HEK293 (cell line): Measurements from ENCODE around the gene PPP1R3F.

ENCODE experiments used
- GLIS2 ChIP-seq: fragments of 450-650 bp; formaldehyde crosslinking; IDR thresholded peaks from 2 replicates; pipeline ENCODE4 v1.5.1; 2016; ENCODE audit warnings: missing biosample characterization, missing genetic modification characterization
- REST ChIP-seq: fragments of 450-650 bp; formaldehyde crosslinking; IDR thresholded peaks from 2 replicates; pipeline ENCODE4 v1.5.1; 2016; ENCODE audit warnings: missing biosample characterization, missing genetic modification characterization
- SP2 ChIP-seq: fragments of 450-650 bp; formaldehyde crosslinking; IDR thresholded peaks from 2 replicates; pipeline ENCODE4 v1.5.1; 2016; ENCODE audit warnings: missing biosample characterization, missing genetic modification characterization
- TCF7L2 ChIP-seq: IDR thresholded peaks from 2 replicates; pipeline ENCODE4 v1.6.1; 2011; ENCODE audit warnings: low read depth, mild to moderate bottlenecking, inconsistent platforms, low read length, moderate library complexity, borderline replicate concordance
- YY2 ChIP-seq: fragments of 450-650 bp; formaldehyde crosslinking; IDR thresholded peaks from 2 replicates; pipeline ENCODE4 v1.5.1; 2016; ENCODE audit warnings: missing biosample characterization, missing genetic modification characterization
- ZBTB17 ChIP-seq: fragments of 450-650 bp; formaldehyde crosslinking; IDR thresholded peaks from 2 replicates; pipeline ENCODE4 v1.5.1; 2016; ENCODE audit warnings: missing biosample characterization, missing genetic modification characterization
- ZNF274 ChIP-seq, 2 experiments: fragments of 200-500 bp in 1 of 2; fragments of 450-650 bp in 1 of 2; sonication (Bioruptor generic) in 1 of 2; formaldehyde crosslinking in 1 of 2; IDR thresholded peaks; 2 replicates each; pipeline versions ENCODE4 v1.5.1 to v1.6.1; 2014 to 2016; ENCODE audit warnings: borderline replicate concordance in 1 of 2, inconsistent platforms in 1 of 2, low read length in 1 of 2, missing biosample characterization in 1 of 2, missing genetic modification characterization in 1 of 2
- ZNF416 ChIP-seq: fragments of 450-650 bp; formaldehyde crosslinking; IDR thresholded peaks from 2 replicates; pipeline ENCODE4 v1.5.1; 2016; ENCODE audit warnings: missing biosample characterization, missing genetic modification characterization
- ZNF501 ChIP-seq: fragments of 450-650 bp; formaldehyde crosslinking; IDR thresholded peaks from 2 replicates; pipeline ENCODE4 v1.5.1; 2016; ENCODE audit warnings: missing biosample characterization, missing genetic modification characterization
- ZNF777 ChIP-seq: fragments of 450-650 bp; formaldehyde crosslinking; IDR thresholded peaks from 2 replicates; pipeline ENCODE4 v1.5.1; 2017; ENCODE audit warnings: missing biosample characterization, missing genetic modification characterization, borderline replicate concordance
- ZNF792 ChIP-seq: fragments of 450-650 bp; formaldehyde crosslinking; IDR thresholded peaks from 2 replicates; pipeline ENCODE4 v1.5.1; 2016; ENCODE audit warnings: missing biosample characterization, missing genetic modification characterization
- ZXDB ChIP-seq: fragments of 450-650 bp; formaldehyde crosslinking; IDR thresholded peaks from 2 replicates; pipeline ENCODE4 v1.5.1; 2016; ENCODE audit warnings: missing biosample characterization, missing genetic modification characterization
- TF ChIP-seq, protein P1 (sequence below): fragments of 450-650 bp; formaldehyde crosslinking; IDR thresholded peaks from 2 replicates; pipeline ENCODE4 v1.5.1; 2016; ENCODE audit warnings: missing biosample characterization, missing genetic modification characterization
- TF ChIP-seq, protein P2 (sequence below): fragments of 450-650 bp; formaldehyde crosslinking; IDR thresholded peaks from 2 replicates; pipeline ENCODE4 v1.5.1; 2016; ENCODE audit warnings: missing biosample characterization, missing genetic modification characterization

DNA sequence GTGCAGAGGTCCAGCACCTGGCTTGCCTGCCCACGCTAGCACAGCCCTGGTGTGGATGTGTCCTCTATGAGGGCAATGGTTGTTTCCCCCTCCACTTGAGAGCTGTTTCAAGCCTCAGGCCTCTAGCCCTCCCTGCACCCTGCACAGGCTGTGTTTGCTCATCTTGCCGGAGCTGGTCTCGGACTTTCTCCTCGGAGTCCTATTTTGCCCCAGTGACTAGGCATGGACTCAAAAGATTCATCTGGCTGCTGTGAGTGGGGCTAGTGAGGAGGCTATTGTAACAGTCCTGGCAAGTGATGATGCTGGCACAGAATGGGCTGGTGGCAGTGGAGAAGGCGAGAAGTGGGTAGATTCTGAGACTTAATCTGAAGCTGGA is 10.9 kb upstream of the PPP1R3F start:
- TF ChIP-seq ZNF274 (IDR thresholded peaks at IDR 0.05; ENCODE audit: low read length) (no peak), ZNF274 (tag by site-specific recombination; IDR thresholded peaks at IDR 0.05; ENCODE audit: borderline replicate concordance) (no peak), GLIS2 (no peak), ZNF792 (no peak), ZBTB17 (tag by site-specific recombination) (no peak), ZXDB (no peak), ZNF777 (tag by site-specific recombination) (no peak), SP2 (tag by site-specific recombination) (no peak), ZNF501 (tag by site-specific recombination) (no peak), TCF7L2 (no peak), REST (tag by site-specific recombination) (no peak), YY2 (tag by site-specific recombination) (no peak), ZNF416 (tag by site-specific recombination) (no peak)
- TF ChIP-seq, protein P1, sequence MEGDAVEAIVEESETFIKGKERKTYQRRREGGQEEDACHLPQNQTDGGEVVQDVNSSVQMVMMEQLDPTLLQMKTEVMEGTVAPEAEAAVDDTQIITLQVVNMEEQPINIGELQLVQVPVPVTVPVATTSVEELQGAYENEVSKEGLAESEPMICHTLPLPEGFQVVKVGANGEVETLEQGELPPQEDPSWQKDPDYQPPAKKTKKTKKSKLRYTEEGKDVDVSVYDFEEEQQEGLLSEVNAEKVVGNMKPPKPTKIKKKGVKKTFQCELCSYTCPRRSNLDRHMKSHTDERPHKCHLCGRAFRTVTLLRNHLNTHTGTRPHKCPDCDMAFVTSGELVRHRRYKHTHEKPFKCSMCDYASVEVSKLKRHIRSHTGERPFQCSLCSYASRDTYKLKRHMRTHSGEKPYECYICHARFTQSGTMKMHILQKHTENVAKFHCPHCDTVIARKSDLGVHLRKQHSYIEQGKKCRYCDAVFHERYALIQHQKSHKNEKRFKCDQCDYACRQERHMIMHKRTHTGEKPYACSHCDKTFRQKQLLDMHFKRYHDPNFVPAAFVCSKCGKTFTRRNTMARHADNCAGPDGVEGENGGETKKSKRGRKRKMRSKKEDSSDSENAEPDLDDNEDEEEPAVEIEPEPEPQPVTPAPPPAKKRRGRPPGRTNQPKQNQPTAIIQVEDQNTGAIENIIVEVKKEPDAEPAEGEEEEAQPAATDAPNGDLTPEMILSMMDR (tag by site-specific recombination): no peak
- TF ChIP-seq, protein P2, sequence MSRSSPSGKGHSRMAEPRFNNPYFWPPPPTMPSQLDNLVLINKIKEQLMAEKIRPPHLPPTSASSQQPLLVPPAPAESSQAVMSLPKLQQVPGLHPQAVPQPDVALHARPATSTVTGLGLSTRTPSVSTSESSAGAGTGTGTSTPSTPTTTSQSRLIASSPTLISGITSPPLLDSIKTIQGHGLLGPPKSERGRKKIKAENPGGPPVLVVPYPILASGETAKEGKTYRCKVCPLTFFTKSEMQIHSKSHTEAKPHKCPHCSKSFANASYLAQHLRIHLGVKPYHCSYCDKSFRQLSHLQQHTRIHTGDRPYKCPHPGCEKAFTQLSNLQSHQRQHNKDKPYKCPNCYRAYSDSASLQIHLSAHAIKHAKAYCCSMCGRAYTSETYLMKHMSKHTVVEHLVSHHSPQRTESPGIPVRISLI (tag by site-specific recombination): no peak
